DMS153 (cell line): ENCODE data around the gene TRNP1.
A peak's percentile ranks its signal among the peaks of the same experiment; 100 is the strongest.

Experiments used
- DNase-seq: peaks from one replicate; lab custom pipeline; 2025; lab: John Stamatoyannopoulos, UW

Gene TRNP1

GRCh38 chr1:27001570-27002360 is 8.3 kb downstream of the TRNP1 start:
- no peak for DNase-seq

- DNase-seq = no peak
Measured at GRCh38 chr1:27003745-27004470, 10.4 kb downstream of the TRNP1 start.

- DNase-seq = no peak
Measured at GRCh38 chr1:27004471-27005165, 11.1 kb downstream of the TRNP1 start.

- DNase-seq = no peak
Measured at GRCh38 chr1:27005166-27005530, 11.7 kb downstream of the TRNP1 start.

GRCh38 chr1:27005648-27006496 is 12.4 kb downstream of the TRNP1 start:
- DNase-seq = no peak

GRCh38 chr1:27006683-27007082 is 13.2 kb downstream of the TRNP1 start:
- DNase-seq = no peak

- DNase-seq = no peak
Measured at GRCh38 chr1:27007909-27008582, 14.6 kb downstream of the TRNP1 start.

GRCh38 chr1:27009601-27010197 is 16.2 kb downstream of the TRNP1 start:
- no peak for DNase-seq

GRCh38 chr1:27010226-27010994 is 16.9 kb downstream of the TRNP1 start:
- no peak for DNase-seq

- DNase-seq = no peak
Measured at GRCh38 chr1:27011058-27011764, 17.7 kb downstream of the TRNP1 start.

- DNase-seq = no peak
Measured at GRCh38 chr1:27011976-27012563, 18.6 kb downstream of the TRNP1 start.

GRCh38 chr1:27015260-27015659 is 21.8 kb downstream of the TRNP1 start:
- DNase-seq = no peak

- DNase-seq = no peak
Measured at GRCh38 chr1:27016376-27016775, 22.9 kb downstream of the TRNP1 start.

- no peak for DNase-seq
Measured at GRCh38 chr1:27017207-27017606, 23.7 kb downstream of the TRNP1 start.

- DNase-seq = no peak
Measured at GRCh38 chr1:27018316-27018715, 24.8 kb downstream of the TRNP1 start.

- peak; percentile 86 for DNase-seq
Measured at GRCh38 chr1:27021354-27022031, 28.0 kb downstream of the TRNP1 start.

GRCh38 chr1:27025718-27026117 is 32.2 kb downstream of the TRNP1 start:
- DNase-seq = no peak
